Ovary (tissue), 3 donors: ENCODE results near the gene TRPM2.

ENCODE experiments used
- CTCF ChIP-seq, 3 donors: fragments of 450-650 bp in 2 of 3; fragments of 200-600 bp in 1 of 3; IDR thresholded peaks; one replicate each; pipeline versions ENCODE4 v1.5.1 to v1.8.0; 2016 to 2022; ENCODE audit warnings: antibody characterized with exemption in 3 of 3, mild to moderate bottlenecking in 1 of 3
- POLR2A ChIP-seq: fragments of 450-650 bp; IDR thresholded peaks from one replicate; pipeline ENCODE4 v1.6.1; 2017; ENCODE audit warnings: antibody characterized with exemption, mild to moderate bottlenecking, moderate library complexity
- donor health status: DM: no; HTN: no; CAD: no.

DNA sequence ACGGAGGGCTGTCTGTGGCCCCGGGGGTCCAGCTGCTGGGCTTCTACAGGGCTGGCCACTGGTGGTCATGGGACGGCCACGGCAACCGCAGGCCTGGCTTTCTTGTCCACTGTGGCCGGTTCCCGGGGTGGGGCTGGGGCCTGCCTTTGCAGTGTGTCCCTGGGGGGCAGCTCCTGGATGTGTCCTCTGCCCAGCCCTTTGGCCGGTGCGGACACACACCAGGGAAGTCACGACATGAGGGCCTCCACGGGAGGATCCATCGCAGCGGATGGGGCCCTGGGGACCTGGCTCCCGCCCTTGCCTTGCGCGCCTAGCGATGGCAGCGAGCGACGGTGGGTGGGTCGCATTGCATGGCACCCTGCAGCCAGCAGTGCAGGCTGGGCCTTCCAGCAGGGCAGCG is 35.5 kb upstream of the TRPM2 start:
- TF ChIP-seq CTCF (IDR thresholded peaks at IDR 0.05) (no peak), POLR2A (no peak)
